WTC11 (cell line): Measurements from ENCODE around the gene IFT122. TPM values are rescaled to one million over a fixed set of nuclear protein-coding genes. Genes with fewer than 3 reads are reported as not detected.

ENCODE experiments used
- ATAC-seq: fragments of 200-7000 bp; cut with Tn5 transposase; 2 replicates; pipeline ENCODE4 v1.10.0; 2021; ENCODE audit warnings: mild to moderate bottlenecking, moderate library complexity
- CTCF ChIA-PET: fragments of 300-600 bp; sonication (Branson Sonifier 250); formaldehyde crosslinking; loops from one replicate; lab custom pipeline; 2021; ENCODE audit warnings: antibody characterized with exemption; lab: Charles Lee
- POLR2A ChIA-PET: fragments of 350-600 bp; sonication (Branson Sonifier 250); formaldehyde crosslinking; loops from one replicate; lab custom pipeline; 2021; ENCODE audit warnings: antibody characterized with exemption; lab: Charles Lee
- DNase-seq: peaks from one replicate; pipeline ENCODE4 v3.0.0; 2021; ENCODE audit warnings: low spot score
- H3K27ac Mint-ChIP-seq: 2 replicates; pipeline ENCODE4 v1.8.0; 2021; ENCODE audit warnings: mixed read lengths
- H3K27me3 Mint-ChIP-seq: 2 replicates; pipeline ENCODE4 v1.8.0; 2021; ENCODE audit warnings: low read depth, mild to moderate bottlenecking, moderate library complexity, mixed read lengths
- H3K36me3 Mint-ChIP-seq: 2 replicates; pipeline ENCODE4 v1.8.0; 2021; ENCODE audit warnings: mixed read lengths
- H3K4me1 Mint-ChIP-seq: 2 replicates; pipeline ENCODE4 v1.8.0; 2022; ENCODE audit warnings: mixed read lengths
- H3K4me3 Mint-ChIP-seq: 2 replicates; pipeline ENCODE4 v1.8.0; 2021; ENCODE audit warnings: mild to moderate bottlenecking, moderate library complexity, mixed read lengths
- H3K9me3 Mint-ChIP-seq: 2 replicates; pipeline ENCODE4 v1.8.0; 2021; ENCODE audit warnings: mixed read lengths
- ATF1 ChIP-seq: sonication (generic); formaldehyde crosslinking; IDR thresholded peaks from 2 replicates; pipeline ENCODE4 v1.8.1; 2023; ENCODE audit warnings: mild to moderate bottlenecking, moderate library complexity, missing genetic modification reagents
- CBFB ChIP-seq: sonication (generic); formaldehyde crosslinking; IDR thresholded peaks from 2 replicates; pipeline ENCODE4 v1.8.1; 2022; ENCODE audit warnings: mild to moderate bottlenecking, low read depth, missing genetic modification reagents
- FOXK1 ChIP-seq: sonication (generic); formaldehyde crosslinking; IDR thresholded peaks from 2 replicates; pipeline ENCODE4 v1.8.0; 2022; ENCODE audit warnings: mild to moderate bottlenecking, moderate library complexity, missing genetic modification reagents
- JAZF1 ChIP-seq: fragments of 250-450 bp; sonication (Bioruptor Pico); IDR thresholded peaks from 2 replicates; pipeline ENCODE4 v1.9.0; 2021; ENCODE audit warnings: moderate library complexity, mild to moderate bottlenecking, inconsistent platforms
- MXD4 ChIP-seq: fragments of 250-450 bp; sonication (Bioruptor Pico); IDR thresholded peaks from 2 replicates; pipeline ENCODE4 v1.8.0; 2021; ENCODE audit warnings: mild to moderate bottlenecking, moderate library complexity, borderline replicate concordance
- MYBL2 ChIP-seq: sonication (generic); formaldehyde crosslinking; IDR thresholded peaks from 2 replicates; pipeline ENCODE4 v1.8.1; 2023; ENCODE audit warnings: mild to moderate bottlenecking, moderate library complexity, missing genetic modification reagents
- OVOL2 ChIP-seq: fragments of 250-450 bp; sonication (Bioruptor Pico); IDR thresholded peaks from 2 replicates; pipeline ENCODE4 v1.9.0; 2021; ENCODE audit warnings: mild to moderate bottlenecking, borderline replicate concordance
- RORB ChIP-seq: fragments of 250-450 bp; sonication (Bioruptor Pico); IDR thresholded peaks from 2 replicates; pipeline ENCODE4 v1.9.0; 2021; ENCODE audit warnings: mild to moderate bottlenecking
- SMAD4 ChIP-seq: sonication (generic); formaldehyde crosslinking; IDR thresholded peaks from 2 replicates; pipeline ENCODE4 v1.8.0; 2022; ENCODE audit warnings: mild to moderate bottlenecking, missing genetic modification reagents
- TEAD1 ChIP-seq: sonication (generic); formaldehyde crosslinking; IDR thresholded peaks from 2 replicates; pipeline ENCODE4 v1.8.0; 2022; ENCODE audit warnings: mild to moderate bottlenecking, missing genetic modification reagents
- ZBTB43 ChIP-seq: sonication (generic); formaldehyde crosslinking; IDR thresholded peaks from 2 replicates; pipeline ENCODE4 v1.8.1; 2023; ENCODE audit warnings: mild to moderate bottlenecking, missing genetic modification reagents
- ZNF416 ChIP-seq: fragments of 250-450 bp; sonication (Bioruptor Pico); IDR thresholded peaks from 2 replicates; pipeline ENCODE4 v1.9.0; 2021; ENCODE audit warnings: mild to moderate bottlenecking, inconsistent platforms
- ZNF423 ChIP-seq: fragments of 250-450 bp; sonication (Bioruptor Pico); IDR thresholded peaks from 2 replicates; pipeline ENCODE4 v2.1.2; 2022; ENCODE audit warnings: mild to moderate bottlenecking, moderate library complexity
- ZNF512 ChIP-seq: sonication (generic); formaldehyde crosslinking; IDR thresholded peaks from 2 replicates; pipeline ENCODE4 v1.8.1; 2022; ENCODE audit warnings: missing genetic modification reagents, borderline replicate concordance
- ZNF671 ChIP-seq: fragments of 250-450 bp; sonication (Bioruptor Pico); IDR thresholded peaks from 2 replicates; pipeline ENCODE4 v1.8.0; 2021; ENCODE audit warnings: mild to moderate bottlenecking
- total RNA-seq: library from RNA; stranded (reverse); gene quantifications from 3 replicates; pipeline ENCODE4 v1.2.3, GENCODE V29; 2021
- TF ChIP-seq, protein P1 (sequence below): sonication (generic); formaldehyde crosslinking; conservative IDR thresholded peaks from 2 replicates; pipeline ENCODE4 v1.8.1; 2022; ENCODE audit warnings: mild to moderate bottlenecking, missing genetic modification reagents
- TF ChIP-seq, protein P2 (sequence below): sonication (generic); formaldehyde crosslinking; IDR thresholded peaks from 2 replicates; pipeline ENCODE4 v1.8.1; 2023; ENCODE audit warnings: mild to moderate bottlenecking, missing genetic modification reagents, moderate library complexity
- TF ChIP-seq, protein P3 (sequence below): sonication (generic); formaldehyde crosslinking; IDR thresholded peaks from 2 replicates; pipeline ENCODE4 v1.8.0; 2022; ENCODE audit warnings: mild to moderate bottlenecking, missing genetic modification reagents
- TF ChIP-seq, protein P4 (sequence below): sonication (generic); formaldehyde crosslinking; IDR thresholded peaks from 2 replicates; pipeline ENCODE4 v1.8.1; 2023; ENCODE audit warnings: mild to moderate bottlenecking, missing genetic modification reagents

Gene IFT122
- total RNA-seq, 1 experiment from 2014 or later, result 22.8 TPM

GRCh38 chr3:129567176-129567705 lies 127.2 kb downstream of the IFT122 start (continued):
- TF ChIP-seq ZNF512 (CRISPR knock-in tag), result no peak
- TF ChIP-seq ZNF671 (CRISPR knock-in tag), result no peak
- TF ChIP-seq RORB (CRISPR knock-in tag), result no peak
- no peak for TF ChIP-seq MYBL2
- no peak for TF ChIP-seq ZNF423 (CRISPR knock-in tag)
- TF ChIP-seq, protein P1, sequence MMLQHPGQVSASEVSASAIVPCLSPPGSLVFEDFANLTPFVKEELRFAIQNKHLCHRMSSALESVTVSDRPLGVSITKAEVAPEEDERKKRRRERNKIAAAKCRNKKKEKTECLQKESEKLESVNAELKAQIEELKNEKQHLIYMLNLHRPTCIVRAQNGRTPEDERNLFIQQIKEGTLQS, result no peak
- TF ChIP-seq CBFB (CRISPR knock-in tag), result no peak
- TF ChIP-seq, all 79 proteins: peak for 0

DNA sequence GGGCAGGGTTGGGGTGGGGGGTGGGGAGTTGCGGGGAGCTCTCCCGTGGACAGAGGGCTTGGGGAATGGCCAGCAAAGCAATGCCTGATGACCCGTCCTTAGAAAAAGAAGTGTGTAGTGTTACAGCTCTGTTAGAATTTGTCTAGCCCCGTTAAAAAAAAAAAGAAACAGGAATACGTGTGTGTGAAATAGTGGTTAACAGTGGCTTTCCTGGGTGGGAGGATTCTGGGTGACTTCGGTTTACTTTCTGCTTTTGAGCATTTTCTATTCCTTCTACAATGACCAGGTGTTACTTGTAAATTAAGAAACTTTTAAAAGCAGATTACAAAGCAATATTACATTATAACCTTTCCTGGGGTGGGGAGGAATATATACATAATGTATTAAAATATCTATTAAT lies 127.9 kb downstream of the IFT122 start:
- CTCF ChIA-PET, result interaction anchor here (3.1 kb wide), 1 partner anchor 78 kb away, joined by 17 read pairs; no protein-coding TSS in a partner anchor

More for the DNA sequence above, 127.9 kb downstream of the IFT122 start:
- DNase-seq, result no peak
- ATAC-seq, result no peak
- H3K9me3 Mint-ChIP-seq, result no peaks in the 10 kb centered on the region
- no peak overlapping the region for H3K4me3 Mint-ChIP-seq
- H3K36me3 Mint-ChIP-seq, result peaks cover 3% of the 10 kb centered on the region; the same call in 1 of the 2 replicates
- no peak overlapping the region for H3K27ac Mint-ChIP-seq
- no peak for TF ChIP-seq ZNF416 (CRISPR knock-in tag)
- no peak for TF ChIP-seq TEAD1 (CRISPR knock-in tag)
- no peak for TF ChIP-seq ATF1 (CRISPR knock-in tag)
- TF ChIP-seq OVOL2 (CRISPR knock-in tag), result no peak
- TF ChIP-seq, protein P2, sequence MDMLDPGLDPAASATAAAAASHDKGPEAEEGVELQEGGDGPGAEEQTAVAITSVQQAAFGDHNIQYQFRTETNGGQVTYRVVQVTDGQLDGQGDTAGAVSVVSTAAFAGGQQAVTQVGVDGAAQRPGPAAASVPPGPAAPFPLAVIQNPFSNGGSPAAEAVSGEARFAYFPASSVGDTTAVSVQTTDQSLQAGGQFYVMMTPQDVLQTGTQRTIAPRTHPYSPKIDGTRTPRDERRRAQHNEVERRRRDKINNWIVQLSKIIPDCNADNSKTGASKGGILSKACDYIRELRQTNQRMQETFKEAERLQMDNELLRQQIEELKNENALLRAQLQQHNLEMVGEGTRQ (CRISPR knock-in tag), result no peak
- TF ChIP-seq ZBTB43, result no peak
- no peak for TF ChIP-seq JAZF1 (CRISPR knock-in tag)
- TF ChIP-seq CBFB (CRISPR knock-in tag), result no peak
- TF ChIP-seq FOXK1 (CRISPR knock-in tag), result no peak
- TF ChIP-seq MXD4 (CRISPR knock-in tag), result no peak
- TF ChIP-seq, protein P3, sequence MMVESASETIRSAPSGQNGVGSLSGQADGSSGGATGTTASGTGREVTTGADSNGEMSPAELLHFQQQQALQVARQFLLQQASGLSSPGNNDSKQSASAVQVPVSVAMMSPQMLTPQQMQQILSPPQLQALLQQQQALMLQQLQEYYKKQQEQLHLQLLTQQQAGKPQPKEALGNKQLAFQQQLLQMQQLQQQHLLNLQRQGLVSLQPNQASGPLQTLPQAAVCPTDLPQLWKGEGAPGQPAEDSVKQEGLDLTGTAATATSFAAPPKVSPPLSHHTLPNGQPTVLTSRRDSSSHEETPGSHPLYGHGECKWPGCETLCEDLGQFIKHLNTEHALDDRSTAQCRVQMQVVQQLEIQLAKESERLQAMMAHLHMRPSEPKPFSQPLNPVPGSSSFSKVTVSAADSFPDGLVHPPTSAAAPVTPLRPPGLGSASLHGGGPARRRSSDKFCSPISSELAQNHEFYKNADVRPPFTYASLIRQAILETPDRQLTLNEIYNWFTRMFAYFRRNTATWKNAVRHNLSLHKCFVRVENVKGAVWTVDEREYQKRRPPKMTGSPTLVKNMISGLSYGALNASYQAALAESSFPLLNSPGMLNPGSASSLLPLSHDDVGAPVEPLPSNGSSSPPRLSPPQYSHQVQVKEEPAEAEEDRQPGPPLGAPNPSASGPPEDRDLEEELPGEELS, result no peak
- TF ChIP-seq, protein P4, sequence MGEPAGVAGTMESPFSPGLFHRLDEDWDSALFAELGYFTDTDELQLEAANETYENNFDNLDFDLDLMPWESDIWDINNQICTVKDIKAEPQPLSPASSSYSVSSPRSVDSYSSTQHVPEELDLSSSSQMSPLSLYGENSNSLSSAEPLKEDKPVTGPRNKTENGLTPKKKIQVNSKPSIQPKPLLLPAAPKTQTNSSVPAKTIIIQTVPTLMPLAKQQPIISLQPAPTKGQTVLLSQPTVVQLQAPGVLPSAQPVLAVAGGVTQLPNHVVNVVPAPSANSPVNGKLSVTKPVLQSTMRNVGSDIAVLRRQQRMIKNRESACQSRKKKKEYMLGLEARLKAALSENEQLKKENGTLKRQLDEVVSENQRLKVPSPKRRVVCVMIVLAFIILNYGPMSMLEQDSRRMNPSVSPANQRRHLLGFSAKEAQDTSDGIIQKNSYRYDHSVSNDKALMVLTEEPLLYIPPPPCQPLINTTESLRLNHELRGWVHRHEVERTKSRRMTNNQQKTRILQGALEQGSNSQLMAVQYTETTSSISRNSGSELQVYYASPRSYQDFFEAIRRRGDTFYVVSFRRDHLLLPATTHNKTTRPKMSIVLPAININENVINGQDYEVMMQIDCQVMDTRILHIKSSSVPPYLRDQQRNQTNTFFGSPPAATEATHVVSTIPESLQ (CRISPR knock-in tag), result no peak
- no peak for TF ChIP-seq SMAD4 (CRISPR knock-in tag)
- TF ChIP-seq, all 79 proteins: peak for 0
- H3K4me1 Mint-ChIP-seq, result peaks cover under 1% of the 10 kb centered on the region
- no peaks in the 10 kb centered on the region for H3K27me3 Mint-ChIP-seq
- POLR2A ChIA-PET, result no interaction called here
